ENCODE data around the gene ZNF672. TPM values are rescaled to one million over a fixed set of nuclear protein-coding genes. Genes with fewer than 3 reads are reported as not detected.
A peak's percentile ranks its signal among the peaks of the same experiment; 100 is the strongest.

ZNF672 gene
- total and polyA plus RNA-seq, 2 of the 13 experiments (the other 11 are each of a cell fraction or from before 2014, with no cell fraction given), result 17.2 to 22.9 TPM

DNA sequence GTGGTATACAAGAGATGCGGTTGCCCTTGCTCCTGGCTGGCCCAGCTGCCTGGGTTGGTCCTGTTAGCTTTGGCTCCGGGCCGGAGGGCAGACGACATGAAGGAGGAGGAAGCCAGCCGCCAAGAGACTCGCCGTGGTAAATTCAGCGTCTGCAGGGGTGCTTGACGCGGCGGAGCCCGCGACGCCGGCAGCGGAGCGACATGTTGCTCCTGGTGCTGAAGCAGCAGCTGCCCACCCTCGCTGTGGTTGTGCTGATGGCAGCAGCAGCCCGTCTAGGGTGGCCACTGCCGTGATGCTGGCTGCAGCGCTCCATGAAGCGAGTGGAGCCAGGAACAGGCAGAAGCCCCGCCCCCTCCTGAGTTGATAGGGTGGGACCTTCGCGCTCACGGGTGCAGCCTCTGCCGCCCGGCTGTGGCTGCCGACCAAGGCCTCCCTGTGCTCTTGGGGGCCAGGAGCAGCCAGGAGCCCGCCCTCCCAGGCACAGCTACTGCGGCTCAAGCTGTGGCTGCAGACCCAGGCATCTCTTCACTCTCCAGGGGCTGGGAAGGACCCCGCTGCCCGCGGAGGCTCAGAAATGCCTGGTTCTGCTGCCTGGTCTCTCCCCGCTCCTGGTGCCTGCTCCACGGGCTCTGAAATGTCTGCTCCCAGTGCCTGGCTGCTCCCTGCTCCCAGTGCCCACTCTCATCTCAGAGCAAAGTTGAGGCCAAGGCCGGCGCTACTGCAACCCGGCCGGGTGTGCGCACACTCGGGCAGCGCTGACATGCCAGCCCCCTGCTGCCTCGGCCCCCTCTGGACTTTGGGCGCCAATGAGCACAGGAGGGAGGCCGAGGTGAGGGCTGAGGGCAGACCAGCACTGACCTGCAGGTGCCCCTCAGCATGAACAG is 25.2 kb downstream of the ZNF672 start (continued):
- TF ChIP-seq ZKSCAN5 (CRISPR knock-in tag; IDR thresholded peaks at IDR 0.05), result peak; percentile 48; the same call in 1 of the 2 replicates
- TF ChIP-seq HNRNPK (IDR thresholded peaks at IDR 0.05; ENCODE audit: low read depth, low read length, poor library complexity, severe bottlenecking), result no peak
- TF ChIP-seq HES4 (CRISPR knock-in tag; IDR thresholded peaks at IDR 0.05; ENCODE audit: borderline replicate concordance), result no peak; the same call in 1 of the 2 replicates
- TF ChIP-seq, protein P1, sequence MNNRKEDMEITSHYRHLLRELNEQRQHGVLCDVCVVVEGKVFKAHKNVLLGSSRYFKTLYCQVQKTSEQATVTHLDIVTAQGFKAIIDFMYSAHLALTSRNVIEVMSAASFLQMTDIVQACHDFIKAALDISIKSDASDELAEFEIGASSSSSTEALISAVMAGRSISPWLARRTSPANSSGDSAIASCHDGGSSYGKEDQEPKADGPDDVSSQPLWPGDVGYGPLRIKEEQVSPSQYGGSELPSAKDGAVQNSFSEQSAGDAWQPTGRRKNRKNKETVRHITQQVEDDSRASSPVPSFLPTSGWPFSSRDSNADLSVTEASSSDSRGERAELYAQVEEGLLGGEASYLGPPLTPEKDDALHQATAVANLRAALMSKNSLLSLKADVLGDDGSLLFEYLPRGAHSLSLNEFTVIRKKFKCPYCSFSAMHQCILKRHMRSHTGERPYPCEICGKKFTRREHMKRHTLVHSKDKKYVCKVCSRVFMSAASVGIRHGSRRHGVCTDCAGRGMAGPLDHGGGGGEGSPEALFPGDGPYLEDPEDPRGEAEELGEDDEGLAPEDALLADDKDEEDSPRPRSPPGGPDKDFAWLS (CRISPR knock-in tag; IDR thresholded peaks at IDR 0.05; ENCODE audit: borderline replicate concordance), result no peak
- TF ChIP-seq ZBTB21 (CRISPR knock-in tag; IDR thresholded peaks at IDR 0.05), result no peak
- TF ChIP-seq, protein P2, sequence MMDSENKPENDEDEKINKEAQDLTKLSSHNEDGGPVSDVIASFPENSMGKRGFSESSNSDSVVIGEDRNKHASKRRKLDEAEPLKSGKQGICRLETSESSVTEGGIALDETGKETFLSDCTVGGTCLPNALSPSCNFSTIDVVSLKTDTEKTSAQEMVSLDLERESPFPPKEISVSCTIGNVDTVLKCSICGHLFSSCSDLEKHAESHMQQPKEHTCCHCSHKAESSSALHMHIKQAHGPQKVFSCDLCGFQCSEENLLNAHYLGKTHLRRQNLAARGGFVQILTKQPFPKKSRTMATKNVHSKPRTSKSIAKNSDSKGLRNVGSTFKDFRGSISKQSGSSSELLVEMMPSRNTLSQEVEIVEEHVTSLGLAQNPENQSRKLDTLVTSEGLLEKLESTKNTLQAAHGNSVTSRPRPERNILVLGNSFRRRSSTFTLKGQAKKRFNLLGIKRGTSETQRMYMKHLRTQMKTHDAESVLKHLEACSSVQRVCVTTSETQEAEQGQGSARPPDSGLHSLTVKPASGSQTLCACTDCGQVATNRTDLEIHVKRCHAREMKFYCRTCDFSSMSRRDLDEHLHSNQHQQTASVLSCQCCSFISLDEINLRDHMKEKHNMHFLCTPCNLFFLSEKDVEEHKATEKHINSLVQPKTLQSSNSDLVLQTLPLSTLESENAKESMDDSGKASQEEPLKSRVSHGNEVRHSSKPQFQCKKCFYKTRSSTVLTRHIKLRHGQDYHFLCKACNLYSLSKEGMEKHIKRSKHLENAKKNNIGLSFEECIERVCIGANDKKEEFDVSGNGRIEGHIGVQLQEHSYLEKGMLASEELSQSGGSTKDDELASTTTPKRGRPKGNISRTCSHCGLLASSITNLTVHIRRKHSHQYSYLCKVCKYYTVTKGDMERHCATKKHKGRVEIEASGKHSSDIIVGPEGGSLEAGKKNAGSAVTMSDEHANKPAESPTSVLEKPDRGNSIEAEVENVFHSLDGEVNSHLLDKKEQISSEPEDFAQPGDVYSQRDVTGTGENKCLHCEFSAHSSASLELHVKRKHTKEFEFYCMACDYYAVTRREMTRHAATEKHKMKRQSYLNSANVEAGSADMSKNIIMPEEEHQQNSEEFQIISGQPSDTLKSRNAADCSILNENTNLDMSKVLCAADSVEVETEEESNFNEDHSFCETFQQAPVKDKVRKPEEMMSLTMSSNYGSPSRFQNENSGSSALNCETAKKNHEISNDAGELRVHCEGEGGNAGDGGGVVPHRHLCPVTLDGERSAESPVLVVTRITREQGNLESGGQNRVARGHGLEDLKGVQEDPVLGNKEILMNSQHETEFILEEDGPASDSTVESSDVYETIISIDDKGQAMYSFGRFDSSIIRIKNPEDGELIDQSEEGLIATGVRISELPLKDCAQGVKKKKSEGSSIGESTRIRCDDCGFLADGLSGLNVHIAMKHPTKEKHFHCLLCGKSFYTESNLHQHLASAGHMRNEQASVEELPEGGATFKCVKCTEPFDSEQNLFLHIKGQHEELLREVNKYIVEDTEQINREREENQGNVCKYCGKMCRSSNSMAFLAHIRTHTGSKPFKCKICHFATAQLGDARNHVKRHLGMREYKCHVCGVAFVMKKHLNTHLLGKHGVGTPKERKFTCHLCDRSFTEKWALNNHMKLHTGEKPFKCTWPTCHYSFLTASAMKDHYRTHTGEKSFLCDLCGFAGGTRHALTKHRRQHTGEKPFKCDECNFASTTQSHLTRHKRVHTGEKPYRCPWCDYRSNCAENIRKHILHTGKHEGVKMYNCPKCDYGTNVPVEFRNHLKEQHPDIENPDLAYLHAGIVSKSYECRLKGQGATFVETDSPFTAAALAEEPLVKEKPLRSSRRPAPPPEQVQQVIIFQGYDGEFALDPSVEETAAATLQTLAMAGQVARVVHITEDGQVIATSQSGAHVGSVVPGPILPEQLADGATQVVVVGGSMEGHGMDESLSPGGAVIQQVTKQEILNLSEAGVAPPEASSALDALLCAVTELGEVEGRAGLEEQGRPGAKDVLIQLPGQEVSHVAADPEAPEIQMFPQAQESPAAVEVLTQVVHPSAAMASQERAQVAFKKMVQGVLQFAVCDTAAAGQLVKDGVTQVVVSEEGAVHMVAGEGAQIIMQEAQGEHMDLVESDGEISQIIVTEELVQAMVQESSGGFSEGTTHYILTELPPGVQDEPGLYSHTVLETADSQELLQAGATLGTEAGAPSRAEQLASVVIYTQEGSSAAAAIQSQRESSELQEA (CRISPR knock-in tag; IDR thresholded peaks at IDR 0.05; ENCODE audit: not compliant biosample characterization), result no peak
- TF ChIP-seq ZNF350 (CRISPR knock-in tag; IDR thresholded peaks at IDR 0.05; ENCODE audit: borderline replicate concordance, low read depth), result peak; percentile 56
- TF ChIP-seq SP4 (CRISPR knock-in tag; IDR thresholded peaks at IDR 0.05), result no peak; the same call in 1 of the 2 replicates
- no peak for TF ChIP-seq CHCHD3 (CRISPR knock-in tag; IDR thresholded peaks at IDR 0.05)
- TF ChIP-seq, protein P3, sequence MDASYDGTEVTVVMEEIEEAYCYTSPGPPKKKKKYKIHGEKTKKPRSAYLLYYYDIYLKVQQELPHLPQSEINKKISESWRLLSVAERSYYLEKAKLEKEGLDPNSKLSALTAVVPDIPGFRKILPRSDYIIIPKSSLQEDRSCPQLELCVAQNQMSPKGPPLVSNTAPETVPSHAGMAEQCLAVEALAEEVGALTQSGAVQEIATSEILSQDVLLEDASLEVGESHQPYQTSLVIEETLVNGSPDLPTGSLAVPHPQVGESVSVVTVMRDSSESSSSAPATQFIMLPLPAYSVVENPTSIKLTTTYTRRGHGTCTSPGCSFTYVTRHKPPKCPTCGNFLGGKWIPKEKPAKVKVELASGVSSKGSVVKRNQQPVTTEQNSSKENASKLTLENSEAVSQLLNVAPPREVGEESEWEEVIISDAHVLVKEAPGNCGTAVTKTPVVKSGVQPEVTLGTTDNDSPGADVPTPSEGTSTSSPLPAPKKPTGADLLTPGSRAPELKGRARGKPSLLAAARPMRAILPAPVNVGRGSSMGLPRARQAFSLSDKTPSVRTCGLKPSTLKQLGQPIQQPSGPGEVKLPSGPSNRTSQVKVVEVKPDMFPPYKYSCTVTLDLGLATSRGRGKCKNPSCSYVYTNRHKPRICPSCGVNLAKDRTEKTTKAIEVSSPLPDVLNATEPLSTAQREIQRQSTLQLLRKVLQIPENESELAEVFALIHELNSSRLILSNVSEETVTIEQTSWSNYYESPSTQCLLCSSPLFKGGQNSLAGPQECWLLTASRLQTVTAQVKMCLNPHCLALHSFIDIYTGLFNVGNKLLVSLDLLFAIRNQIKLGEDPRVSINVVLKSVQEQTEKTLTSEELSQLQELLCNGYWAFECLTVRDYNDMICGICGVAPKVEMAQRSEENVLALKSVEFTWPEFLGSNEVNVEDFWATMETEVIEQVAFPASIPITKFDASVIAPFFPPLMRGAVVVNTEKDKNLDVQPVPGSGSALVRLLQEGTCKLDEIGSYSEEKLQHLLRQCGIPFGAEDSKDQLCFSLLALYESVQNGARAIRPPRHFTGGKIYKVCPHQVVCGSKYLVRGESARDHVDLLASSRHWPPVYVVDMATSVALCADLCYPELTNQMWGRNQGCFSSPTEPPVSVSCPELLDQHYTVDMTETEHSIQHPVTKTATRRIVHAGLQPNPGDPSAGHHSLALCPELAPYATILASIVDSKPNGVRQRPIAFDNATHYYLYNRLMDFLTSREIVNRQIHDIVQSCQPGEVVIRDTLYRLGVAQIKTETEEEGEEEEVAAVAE (CRISPR knock-in tag; IDR thresholded peaks at IDR 0.05; ENCODE audit: borderline replicate concordance), result peak; percentile 21; the same call in 1 of the 2 replicates
- TF ChIP-seq HDAC1 (CRISPR knock-in tag; IDR thresholded peaks at IDR 0.05), result peak; percentile 46; the same call in 1 of the 2 replicates
- peak; percentile 67; the same call in 1 of the 2 replicates for TF ChIP-seq ZSCAN9 (CRISPR knock-in tag; IDR thresholded peaks at IDR 0.05; ENCODE audit: borderline replicate concordance)
- peak; percentile 60; the same call in 1 of the 2 replicates for TF ChIP-seq HOXA5 (CRISPR knock-in tag; IDR thresholded peaks at IDR 0.05)

Data from HepG2 (cell line).